ENCODE data around the gene DDHD1.

DNA sequence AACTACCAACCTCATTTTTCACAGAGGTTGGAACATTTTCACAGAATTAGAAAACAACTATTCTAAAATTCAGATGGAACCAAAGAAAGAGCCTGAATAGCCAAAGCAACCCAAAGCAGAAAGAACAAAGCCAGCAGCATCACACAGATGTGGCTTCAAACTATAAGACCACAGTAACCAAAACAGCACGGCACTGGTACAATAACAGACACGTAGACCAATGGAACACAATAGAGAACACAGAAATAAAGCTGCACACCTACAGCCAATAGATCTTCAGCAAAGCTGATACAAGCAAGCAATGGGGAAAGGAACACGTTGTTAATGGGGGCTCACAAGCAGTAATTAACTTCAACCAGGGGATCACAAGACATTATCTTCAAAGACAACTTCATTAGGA, 114.5 kb downstream of the DDHD1 start:
- no peak for TF ChIP-seq POLR2A (IDR thresholded peaks at IDR 0.05; ENCODE audit: low read depth, low read length)
- no peak for TF ChIP-seq POLR2AphosphoS5 (IDR thresholded peaks at IDR 0.05; ENCODE audit: low read depth, low read length)
- no peak for TF ChIP-seq TAF1 (IDR thresholded peaks at IDR 0.05; ENCODE audit: low read depth, low read length)
- no peak for TF ChIP-seq PAX5 (IDR thresholded peaks at IDR 0.05; ENCODE audit: insufficient read depth, low read length, severe bottlenecking)
- no peak for TF ChIP-seq SPI1 (IDR thresholded peaks at IDR 0.05; ENCODE audit: low read depth, low read length)

Measured in GM12891 (cell line).